Epithelial cell of proximal tubule (primary cell): ENCODE results near the gene VWA1. TPM values are rescaled to one million over a fixed set of nuclear protein-coding genes. Genes with fewer than 3 reads are reported as not detected.
"Not testable (repeated sequence)": the region's sequence is repeated elsewhere in the genome, so short reads cannot be mapped to it uniquely, and the experiment has no call there.

Source experiments
- DNase-seq: peaks from one replicate; pipeline ENCODE4 v3.0.0-alpha.2; 2011; ENCODE audit warnings: low read depth
- H3K4me3 ChIP-seq: 2 replicates; pipeline ENCODE4 v1.5.1; 2011; ENCODE audit warnings: low read depth, mild to moderate bottlenecking, low read length
- total RNA-seq: library from RNA; depleted of rRNA; stranded (reverse); fragments of >200 nt; gene quantifications from 2 replicates; pipeline ENCODE4 v1.2.3, GENCODE V29; 2015
- TF ChIP-seq, protein P1 (sequence below): conservative IDR thresholded peaks from 2 replicates; pipeline ENCODE4 v1.5.1; 2012; ENCODE audit warnings: low read depth, mild to moderate bottlenecking, low read length

Gene VWA1
- total RNA-seq, 1 donor from 2014 or later, result 56.3 TPM

DNA sequence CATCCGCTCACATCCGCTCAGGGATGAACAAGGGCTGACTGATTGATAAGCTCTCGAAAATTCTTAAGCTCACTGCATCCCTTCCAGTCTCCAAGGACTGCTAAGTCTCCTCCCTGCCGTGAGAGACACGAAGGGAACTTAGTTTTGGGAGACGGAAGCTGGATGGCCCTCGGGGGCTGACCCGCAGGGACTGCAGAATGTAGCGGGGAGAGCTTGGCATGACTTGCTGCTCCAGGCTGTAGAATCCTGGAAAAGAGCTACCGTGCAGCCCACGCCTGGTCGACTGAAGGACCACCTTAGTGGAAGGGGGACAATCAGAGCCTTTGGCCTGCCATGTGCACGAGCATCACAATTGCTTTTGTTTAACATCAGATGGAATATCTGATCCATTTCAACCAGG is 19.7 kb upstream of the VWA1 start:
- H3K4me3 ChIP-seq, result no peak overlapping the region
- DNase-seq, result no peak
- TF ChIP-seq, protein P1, sequence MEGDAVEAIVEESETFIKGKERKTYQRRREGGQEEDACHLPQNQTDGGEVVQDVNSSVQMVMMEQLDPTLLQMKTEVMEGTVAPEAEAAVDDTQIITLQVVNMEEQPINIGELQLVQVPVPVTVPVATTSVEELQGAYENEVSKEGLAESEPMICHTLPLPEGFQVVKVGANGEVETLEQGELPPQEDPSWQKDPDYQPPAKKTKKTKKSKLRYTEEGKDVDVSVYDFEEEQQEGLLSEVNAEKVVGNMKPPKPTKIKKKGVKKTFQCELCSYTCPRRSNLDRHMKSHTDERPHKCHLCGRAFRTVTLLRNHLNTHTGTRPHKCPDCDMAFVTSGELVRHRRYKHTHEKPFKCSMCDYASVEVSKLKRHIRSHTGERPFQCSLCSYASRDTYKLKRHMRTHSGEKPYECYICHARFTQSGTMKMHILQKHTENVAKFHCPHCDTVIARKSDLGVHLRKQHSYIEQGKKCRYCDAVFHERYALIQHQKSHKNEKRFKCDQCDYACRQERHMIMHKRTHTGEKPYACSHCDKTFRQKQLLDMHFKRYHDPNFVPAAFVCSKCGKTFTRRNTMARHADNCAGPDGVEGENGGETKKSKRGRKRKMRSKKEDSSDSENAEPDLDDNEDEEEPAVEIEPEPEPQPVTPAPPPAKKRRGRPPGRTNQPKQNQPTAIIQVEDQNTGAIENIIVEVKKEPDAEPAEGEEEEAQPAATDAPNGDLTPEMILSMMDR, result no peak

DNA sequence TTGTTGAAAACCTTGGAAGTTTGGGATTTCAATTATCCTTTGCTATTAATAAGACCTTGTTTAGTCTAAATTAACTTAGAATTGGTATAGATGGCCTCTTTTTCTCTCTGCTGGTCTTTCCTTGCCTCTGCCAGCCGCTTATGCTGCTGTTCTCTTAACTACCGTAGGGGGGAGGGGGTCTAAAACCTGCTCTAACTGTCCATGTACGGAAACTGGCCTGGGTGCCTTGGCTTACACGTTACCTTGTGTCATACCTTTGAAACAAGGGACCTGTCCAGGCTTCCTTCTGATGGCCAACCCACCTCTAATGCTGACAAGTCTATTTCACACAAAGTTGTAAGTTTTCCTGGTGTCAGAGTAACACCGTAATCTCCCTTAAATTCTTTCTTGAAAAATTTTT is 18.1 kb upstream of the VWA1 start:
- not testable (repeated sequence) for H3K4me3 ChIP-seq, DNase-seq

DNA sequence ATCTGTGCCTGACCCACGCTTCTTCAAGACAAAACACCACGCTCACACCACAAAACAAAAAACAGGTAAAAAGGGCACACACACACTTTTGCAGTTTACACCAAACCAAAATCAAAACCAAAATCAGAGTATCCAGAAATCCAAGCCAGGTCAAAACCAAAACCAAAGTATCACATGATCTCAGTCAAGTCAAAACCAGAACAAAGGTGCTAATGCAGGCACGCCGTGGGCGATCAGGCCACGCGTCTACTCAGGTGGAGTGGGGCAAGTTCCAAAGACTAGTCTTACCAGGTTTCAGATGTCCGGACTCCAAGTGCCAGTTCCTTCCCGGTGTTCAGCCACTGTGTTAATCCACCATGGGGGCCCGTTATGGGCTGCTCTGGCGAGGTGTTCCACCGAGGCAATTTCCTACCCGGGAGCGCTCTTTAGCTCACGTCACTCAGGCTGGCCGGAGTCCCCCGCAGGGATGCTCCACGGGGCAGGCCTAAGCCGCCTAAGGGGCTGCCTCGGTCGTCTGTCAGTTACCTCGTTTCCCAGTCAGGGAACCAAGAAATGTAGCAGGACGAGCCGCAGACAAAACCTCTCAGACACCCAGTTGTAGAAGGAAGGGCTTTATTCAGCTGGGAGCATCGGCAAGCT is 17.5 kb upstream of the VWA1 start:
- DNase-seq, H3K4me3 ChIP-seq: not testable (repeated sequence)

DNA sequence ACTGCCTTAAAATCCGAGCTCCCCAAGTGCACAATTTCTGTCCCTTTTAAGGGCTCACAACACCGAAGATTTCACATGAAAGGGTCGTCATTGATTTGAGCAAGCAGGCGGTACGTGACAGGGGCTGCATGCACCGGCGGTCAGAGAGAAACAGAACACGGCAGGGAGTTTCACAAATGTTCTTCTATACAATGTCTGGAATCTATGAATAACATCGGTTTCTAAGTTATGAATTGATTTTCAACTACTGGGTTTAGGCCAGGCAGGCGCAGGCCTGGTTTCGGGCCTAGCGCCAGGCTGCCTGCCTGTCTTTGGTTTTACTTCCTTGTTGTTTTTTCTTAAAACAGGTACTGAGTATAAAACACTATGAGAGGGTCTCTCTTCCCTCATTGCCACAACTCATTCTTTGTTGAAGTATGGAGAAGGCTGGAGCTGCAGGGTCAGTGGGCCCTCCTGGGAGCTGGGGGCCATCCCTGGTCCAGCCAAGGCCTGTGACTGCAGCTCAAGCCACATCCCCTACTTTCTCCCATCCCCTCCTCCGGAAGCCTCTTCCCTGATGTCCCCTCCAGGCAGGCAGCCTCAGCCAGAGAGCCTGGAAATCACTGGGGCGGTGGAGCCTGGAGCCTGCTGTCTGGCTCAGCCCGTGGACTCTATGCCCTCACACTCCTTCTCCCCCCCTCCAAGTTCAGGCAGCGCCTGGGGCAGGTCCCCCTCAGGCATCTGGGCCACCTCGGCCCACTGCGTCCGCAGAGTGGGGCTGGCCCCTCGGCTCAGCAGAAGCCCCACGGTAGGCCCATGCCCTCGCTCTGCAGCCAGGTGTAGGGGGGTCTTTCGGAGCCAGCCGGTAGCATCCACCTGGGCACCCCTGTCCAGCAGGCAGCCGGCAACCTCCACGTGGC is 16.8 kb upstream of the VWA1 start:
- no peak overlapping the region for H3K4me3 ChIP-seq

DNA sequence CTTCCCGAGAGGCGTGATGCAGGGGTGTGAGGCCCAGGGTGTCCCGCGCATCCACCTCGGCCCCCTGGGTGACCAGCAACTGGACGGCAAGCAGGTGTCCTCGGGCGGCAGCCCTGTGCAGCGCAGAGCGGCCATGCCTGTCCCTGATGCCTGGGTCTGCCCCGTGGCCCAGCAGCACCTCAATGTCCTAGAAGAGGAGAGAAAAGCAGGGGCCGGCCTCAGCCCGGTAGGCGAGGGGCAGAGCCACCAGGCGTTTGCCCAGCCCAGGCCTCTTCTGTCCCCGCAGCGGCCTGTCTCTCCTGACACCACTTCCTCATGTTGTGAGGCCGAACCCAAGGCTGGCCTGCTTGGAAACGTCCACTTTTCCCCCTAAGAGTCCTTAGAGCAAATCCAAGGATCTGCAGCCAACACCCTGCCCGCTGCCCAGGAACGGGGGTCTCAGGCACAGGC is 16.1 kb upstream of the VWA1 start:
- TF ChIP-seq, protein P1, result no peak
- no peak for DNase-seq
- H3K4me3 ChIP-seq, result no peak overlapping the region

More for the DNA sequence above, 16.8 kb upstream of the VWA1 start:
- TF ChIP-seq, protein P1, result no peak
- DNase-seq, result no peak

DNA sequence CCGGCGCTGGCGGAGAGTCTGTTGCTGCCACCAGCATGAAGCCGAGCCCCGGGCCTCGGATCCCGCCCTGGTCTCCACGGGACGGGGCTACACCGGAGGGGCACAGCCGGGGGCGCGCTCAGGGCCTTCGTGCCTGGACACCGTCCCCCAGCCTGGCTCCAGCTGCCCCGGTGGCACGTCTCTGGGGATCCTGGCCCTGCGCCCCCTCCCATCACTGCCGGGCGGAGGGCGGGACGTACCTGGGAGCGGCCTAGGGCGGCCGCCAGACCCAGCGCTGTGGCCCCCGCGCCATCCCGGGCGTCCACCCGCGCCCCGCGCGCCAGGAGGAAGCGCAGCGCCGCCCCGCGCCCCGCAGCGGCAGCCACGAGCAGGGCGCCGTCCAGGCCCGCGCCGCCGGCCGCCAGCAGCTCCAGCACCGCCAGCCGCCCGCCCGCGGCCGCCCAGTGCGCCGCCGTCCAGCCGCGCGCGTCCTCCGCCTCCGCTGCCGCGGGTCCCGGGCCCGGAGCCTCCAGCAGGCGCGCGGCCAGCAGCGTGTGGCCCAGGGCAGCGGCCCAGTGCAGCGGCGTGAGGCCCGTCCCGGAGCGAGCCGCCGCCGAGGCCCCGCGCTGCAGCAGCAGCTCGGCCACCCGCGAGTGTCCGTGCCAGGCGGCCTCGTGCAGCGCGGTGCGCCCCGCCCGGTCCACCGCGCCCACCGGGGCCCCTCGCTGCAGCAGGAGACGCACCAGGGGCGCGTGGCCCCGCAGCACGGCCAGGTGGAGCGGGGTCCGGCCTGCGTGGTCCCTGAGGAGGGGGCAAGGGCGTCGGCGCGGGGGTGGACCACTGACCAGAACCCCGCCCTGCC is 15.5 kb upstream of the VWA1 start:
- no peak for DNase-seq
- no peak overlapping the region for H3K4me3 ChIP-seq
- TF ChIP-seq, protein P1, result no peak

DNA sequence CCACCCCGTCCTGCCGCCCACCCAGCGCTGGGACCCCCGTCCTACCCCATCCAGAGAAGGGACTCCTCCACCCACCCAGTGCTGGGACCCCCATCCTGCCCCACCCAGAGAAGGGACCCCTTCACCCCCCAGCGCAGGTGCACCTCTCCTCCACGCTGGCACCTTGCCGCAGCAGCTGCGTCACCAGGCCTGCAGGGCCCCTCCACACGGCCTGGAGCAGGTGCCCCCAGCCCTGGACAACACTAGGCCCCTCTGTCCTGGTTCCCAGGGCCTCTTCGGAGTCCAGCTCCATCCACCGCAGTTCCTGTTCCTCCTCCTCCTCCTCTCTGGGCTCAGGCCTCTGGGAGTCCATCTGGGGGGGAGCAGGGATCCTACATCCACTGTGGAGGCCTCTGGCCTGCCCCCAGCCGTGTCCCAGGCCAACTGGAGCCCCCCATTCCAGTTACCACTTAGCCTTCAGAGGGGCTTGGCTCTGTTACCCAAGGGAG is 14.8 kb upstream of the VWA1 start:
- H3K4me3 ChIP-seq, result no peak overlapping the region
- TF ChIP-seq, protein P1, result no peak
- no peak for DNase-seq
